ENCODE results near the gene KIR3DL2.
"Not testable (repeated sequence)": the region's sequence is repeated elsewhere in the genome, so short reads cannot be mapped to it uniquely, and the experiment has no call there.

GRCh38 chr19:54899646-54900045 is 49.4 kb downstream of the KIR3DL2 start:
- TF ChIP-seq, protein P1, sequence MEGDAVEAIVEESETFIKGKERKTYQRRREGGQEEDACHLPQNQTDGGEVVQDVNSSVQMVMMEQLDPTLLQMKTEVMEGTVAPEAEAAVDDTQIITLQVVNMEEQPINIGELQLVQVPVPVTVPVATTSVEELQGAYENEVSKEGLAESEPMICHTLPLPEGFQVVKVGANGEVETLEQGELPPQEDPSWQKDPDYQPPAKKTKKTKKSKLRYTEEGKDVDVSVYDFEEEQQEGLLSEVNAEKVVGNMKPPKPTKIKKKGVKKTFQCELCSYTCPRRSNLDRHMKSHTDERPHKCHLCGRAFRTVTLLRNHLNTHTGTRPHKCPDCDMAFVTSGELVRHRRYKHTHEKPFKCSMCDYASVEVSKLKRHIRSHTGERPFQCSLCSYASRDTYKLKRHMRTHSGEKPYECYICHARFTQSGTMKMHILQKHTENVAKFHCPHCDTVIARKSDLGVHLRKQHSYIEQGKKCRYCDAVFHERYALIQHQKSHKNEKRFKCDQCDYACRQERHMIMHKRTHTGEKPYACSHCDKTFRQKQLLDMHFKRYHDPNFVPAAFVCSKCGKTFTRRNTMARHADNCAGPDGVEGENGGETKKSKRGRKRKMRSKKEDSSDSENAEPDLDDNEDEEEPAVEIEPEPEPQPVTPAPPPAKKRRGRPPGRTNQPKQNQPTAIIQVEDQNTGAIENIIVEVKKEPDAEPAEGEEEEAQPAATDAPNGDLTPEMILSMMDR (IDR thresholded peaks at IDR 0.05 in 4 of 5, conservative IDR thresholded peaks at IDR 0.05 in 1 of 5): not testable (repeated sequence)
- TF ChIP-seq POLR2A (IDR thresholded peaks at IDR 0.05): not testable (repeated sequence)
